GM12865 (cell line): Measurements from ENCODE around the gene SLC48A1.

Experiments used
- DNase-seq: peaks from one replicate; pipeline ENCODE4 v3.0.0; 2010; ENCODE audit warnings: low read depth
- H3K4me3 ChIP-seq: 2 replicates; pipeline ENCODE4 v1.5.1; 2011; ENCODE audit warnings: mild to moderate bottlenecking, low read depth, low read length, control low read depth
- CTCF ChIP-seq: IDR thresholded peaks from 2 replicates; pipeline ENCODE4 v1.5.1; 2011; ENCODE audit warnings: low read length, control low read depth, low read depth, inconsistent platforms; ENCODE audit not compliant: insufficient read depth; ENCODE audit errors: missing control alignments

SLC48A1 gene

GRCh38 chr12:47747126-47747525, 25.9 kb upstream of the SLC48A1 start:
- TF ChIP-seq CTCF: no peak
- H3K4me3 ChIP-seq: no peak overlapping the region
- DNase-seq: peak; percentile 22

GRCh38 chr12:47747596-47748506, 25.2 kb upstream of the SLC48A1 start:
- no peak for DNase-seq
- no peak for TF ChIP-seq CTCF
- no peak overlapping the region for H3K4me3 ChIP-seq

DNA sequence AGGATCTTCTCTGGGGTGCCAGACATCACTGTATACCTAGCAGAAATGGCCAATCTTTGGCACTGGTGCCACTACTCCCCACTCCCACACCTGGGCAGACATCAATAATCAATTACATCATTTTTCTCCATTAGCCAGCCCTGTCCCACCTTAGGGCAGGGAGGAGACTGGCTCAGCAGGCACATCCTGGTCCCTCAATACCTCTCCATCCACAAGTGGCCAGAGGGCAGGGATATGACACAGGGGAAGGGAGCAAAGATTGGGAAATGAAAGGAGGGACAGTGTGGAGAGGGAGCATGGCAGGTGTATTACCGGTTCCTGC, 24.6 kb upstream of the SLC48A1 start:
- no peak for TF ChIP-seq CTCF
- DNase-seq: no peak
- no peak overlapping the region for H3K4me3 ChIP-seq

GRCh38 chr12:47748899-47749298, 24.1 kb upstream of the SLC48A1 start:
- TF ChIP-seq CTCF: no peak
- H3K4me3 ChIP-seq: no peak overlapping the region
- DNase-seq: no peak

GRCh38 chr12:47750229-47750798, 22.7 kb upstream of the SLC48A1 start:
- H3K4me3 ChIP-seq: no peak overlapping the region
- DNase-seq: no peak
- TF ChIP-seq CTCF: no peak

GRCh38 chr12:47750916-47751470, 22.0 kb upstream of the SLC48A1 start:
- no peak for TF ChIP-seq CTCF
- H3K4me3 ChIP-seq: no peak overlapping the region

More at GRCh38 chr12:47750916-47751470, 22.0 kb upstream of the SLC48A1 start:
- no peak for DNase-seq
